Cardiac fibroblast (primary cell): Measurements from ENCODE around the gene TMEM131.

Experiments
- DNase-seq, 2 donors: peaks; one replicate each; pipeline versions ENCODE4 v3.0.0 to v3.0.0-alpha.2; 2010; ENCODE audit warnings: low read depth in 2 of 2
- H3K4me3 ChIP-seq, 2 donors: replicated peaks in 1 of 2; 1 replicate in 1 of 2; 2 replicates in 1 of 2; pipeline ENCODE4 v1.5.1; 2011; ENCODE audit warnings: low read depth in 2 of 2, low read length in 2 of 2, mild to moderate bottlenecking in 2 of 2, moderate library complexity in 1 of 2
- TF ChIP-seq, protein P1 (sequence below): IDR thresholded peaks from one replicate; pipeline ENCODE4 v1.5.1; 2011; ENCODE audit warnings: low read depth, mild to moderate bottlenecking, low read length, inconsistent platforms

TMEM131 gene

DNA sequence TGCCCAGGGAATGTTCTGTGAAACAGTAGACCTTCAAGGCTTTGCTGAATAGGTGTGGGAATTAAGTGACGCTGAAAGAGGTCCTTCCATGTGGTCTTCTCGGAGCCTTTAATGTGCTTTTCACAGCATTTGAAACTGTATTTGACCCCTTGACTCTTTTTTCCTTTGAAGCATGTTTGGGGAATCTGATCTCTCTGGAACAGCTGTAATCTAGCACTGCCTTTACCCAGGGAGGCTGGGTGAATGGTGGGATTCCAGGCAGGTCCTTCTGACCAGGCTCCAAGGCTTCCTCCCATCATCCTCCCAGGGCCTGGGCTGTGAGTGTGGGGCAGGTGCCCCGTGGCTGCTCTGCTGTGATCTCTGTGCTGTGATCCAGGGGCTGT, 278.1 kb downstream of the TMEM131 start:
- no peak overlapping the region for H3K4me3 ChIP-seq
- DNase-seq = no peak
- TF ChIP-seq, protein P1, sequence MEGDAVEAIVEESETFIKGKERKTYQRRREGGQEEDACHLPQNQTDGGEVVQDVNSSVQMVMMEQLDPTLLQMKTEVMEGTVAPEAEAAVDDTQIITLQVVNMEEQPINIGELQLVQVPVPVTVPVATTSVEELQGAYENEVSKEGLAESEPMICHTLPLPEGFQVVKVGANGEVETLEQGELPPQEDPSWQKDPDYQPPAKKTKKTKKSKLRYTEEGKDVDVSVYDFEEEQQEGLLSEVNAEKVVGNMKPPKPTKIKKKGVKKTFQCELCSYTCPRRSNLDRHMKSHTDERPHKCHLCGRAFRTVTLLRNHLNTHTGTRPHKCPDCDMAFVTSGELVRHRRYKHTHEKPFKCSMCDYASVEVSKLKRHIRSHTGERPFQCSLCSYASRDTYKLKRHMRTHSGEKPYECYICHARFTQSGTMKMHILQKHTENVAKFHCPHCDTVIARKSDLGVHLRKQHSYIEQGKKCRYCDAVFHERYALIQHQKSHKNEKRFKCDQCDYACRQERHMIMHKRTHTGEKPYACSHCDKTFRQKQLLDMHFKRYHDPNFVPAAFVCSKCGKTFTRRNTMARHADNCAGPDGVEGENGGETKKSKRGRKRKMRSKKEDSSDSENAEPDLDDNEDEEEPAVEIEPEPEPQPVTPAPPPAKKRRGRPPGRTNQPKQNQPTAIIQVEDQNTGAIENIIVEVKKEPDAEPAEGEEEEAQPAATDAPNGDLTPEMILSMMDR = no peak

DNA sequence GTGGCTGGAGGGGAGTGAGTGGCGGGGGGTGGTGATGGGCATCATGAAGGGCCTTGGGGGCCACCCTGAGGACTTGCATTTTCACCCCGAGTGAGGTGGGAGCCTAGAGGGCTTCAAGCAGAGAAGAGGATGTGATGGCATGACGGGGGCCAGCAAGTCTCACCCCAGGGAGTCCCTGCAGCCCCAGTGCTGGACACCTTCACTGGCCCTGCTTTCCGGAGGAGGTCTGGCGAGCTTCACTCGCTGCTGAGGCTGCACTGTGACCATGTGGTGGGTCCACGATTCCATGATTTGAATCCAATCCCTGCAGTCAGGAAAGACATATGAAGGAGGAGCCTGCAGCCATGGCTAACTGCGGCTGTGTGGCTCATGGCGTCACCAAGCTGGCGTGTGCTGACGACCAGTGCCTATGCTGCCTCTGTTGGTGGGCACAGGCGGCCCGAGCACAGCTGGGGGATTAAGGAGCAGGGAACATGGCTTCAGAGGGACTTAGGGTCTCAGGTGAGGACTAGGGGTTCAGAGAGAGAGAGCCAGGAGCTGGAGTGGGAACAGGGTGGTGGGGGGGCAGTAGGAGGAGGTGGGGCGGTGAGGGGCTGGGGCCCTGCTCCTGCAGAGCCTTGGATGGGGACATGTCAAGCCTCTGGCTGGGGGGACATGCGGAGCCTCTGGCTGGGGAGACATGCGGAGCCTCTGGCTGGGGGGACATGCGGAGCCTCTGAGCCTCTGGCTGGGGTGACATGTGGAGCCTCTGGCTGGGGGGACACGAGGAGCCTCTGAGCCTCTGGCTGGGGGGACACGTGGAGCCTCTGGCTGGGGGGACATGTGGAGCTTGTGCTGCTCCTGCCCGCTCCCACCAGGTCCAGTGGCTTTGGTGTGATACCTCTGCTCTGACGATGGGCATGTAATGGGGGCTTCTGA, 278.8 kb downstream of the TMEM131 start:
- DNase-seq = no peak
- no peak overlapping the region for H3K4me3 ChIP-seq
- TF ChIP-seq, protein P1 = no peak

DNA sequence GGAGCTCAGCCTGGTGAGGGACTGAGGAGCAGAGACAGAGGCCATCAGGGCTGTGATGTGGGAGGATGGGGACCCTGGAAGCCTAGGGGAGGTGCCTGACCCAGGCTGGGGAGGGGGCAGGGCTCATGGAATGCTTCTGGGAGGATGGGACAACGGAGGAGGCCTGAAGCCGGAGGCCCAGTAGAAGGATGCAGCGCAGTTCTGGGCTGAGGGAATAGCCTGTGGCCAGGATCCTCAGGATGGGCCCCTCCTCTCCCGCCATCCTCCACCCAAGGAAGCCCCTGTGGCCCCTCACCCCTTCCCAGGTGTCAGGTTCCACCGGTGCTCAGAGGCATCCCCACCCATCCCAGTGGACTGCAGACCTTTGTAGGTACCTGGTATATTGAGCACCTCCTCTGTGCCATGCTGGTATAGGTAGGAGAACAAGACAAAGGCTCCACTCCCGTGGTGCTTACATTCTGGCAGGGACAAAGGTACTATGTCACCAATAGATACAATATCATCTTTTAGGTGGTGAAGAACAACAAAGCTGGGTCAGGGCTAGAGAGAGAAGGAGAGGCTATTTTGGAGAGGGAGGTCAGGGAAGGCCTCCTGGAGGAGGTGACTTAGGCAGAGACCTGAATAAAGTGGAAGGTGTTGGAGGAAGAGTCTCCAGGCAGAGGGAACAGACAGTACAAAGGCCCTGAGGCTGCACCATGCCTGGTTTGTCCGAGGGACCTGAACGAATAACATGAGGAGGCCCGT, 279.6 kb downstream of the TMEM131 start:
- H3K4me3 ChIP-seq = no peak overlapping the region
- TF ChIP-seq, protein P1 = no peak
- DNase-seq = no peak

DNA sequence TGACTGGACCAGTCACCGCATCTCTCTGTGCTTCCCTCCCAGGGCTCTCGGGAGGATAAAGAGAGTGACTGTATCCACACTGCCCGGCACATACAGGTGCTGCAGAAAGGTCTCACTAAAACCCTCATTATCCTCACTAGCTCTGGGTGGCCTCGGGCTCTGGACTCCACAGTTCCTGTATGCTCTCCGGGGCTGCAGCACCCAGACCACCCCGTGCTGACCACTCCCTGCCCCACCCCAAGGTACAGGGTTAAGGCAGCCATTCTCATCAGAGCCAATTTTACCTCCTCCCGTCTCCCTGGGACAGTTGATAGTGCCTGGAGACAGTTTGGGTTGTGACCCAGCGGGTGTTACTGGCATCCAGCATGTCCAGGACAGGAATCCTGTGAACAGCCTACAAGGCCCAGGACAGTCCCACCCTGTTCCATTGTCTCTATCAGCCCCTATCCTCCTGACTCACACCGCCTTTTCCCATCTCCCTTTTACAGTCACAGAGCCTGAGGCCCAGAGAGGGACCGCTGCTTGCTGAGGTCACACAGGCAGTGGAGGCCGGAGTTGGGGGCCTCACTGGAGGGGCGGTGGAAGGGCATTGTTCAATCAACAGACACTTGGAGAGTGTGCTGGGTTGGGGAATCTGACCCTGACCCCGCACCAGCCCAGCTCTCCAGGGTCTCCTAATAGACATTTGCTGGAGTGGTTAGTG, 280.6 kb downstream of the TMEM131 start:
- H3K4me3 ChIP-seq = no peak overlapping the region

DNA sequence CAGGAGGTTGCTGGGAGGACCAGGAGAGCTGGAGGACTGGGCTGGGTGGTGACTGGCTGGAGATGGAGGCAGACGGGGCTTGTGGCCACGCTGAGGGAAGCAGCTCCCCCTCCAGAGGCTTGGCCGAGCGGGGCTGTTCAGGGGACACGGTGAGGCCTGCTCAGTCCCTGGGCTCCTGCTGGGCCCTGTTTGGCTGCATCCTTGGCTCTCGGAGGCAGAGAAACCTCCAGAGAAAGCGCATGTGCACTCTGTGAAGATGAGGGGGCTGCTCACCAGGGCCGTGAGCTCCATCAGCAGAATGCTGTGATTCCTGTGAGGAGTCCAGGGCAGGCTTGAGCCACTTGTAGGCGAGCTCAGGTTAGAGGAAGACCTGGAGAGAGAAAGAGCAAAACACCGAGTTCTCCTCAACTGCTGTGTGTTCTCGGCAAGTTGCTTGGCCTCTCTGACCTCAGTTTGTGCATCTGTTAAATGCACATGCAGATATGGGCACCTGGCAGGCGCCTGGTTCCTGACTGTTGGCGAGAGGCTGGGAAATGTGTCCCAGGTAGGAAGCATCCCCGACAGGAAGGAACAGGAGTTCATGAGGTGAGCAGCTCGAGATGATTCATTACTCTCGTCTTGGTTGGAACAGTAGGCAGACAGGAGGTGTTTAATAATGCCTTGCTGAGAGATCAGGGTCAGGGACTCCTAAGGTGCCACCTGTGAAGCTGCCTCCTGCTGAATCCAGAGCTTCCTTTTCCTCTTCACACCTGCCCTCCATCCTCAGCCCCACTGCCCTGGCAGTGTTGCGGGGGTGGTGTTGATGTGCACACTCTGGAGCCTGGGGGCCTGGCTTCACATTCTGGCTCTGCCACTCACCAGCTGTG, 281.4 kb downstream of the TMEM131 start:
- TF ChIP-seq, protein P1 = no peak
- no peak overlapping the region for H3K4me3 ChIP-seq
- no peak for DNase-seq

More for the DNA sequence above, 280.6 kb downstream of the TMEM131 start:
- TF ChIP-seq, protein P1 = no peak
- DNase-seq = no peak
